Measurements from ENCODE around the gene PRKRA. TPM values are rescaled to one million over a fixed set of nuclear protein-coding genes. Genes with fewer than 3 reads are reported as not detected.

PRKRA gene
- total and polyA plus RNA-seq, 2 donors (not counting 1 experiment from before 2014, with no cell fraction given) = 27.0 to 71.9 TPM

- Mint-ChIP-seq H3K27me3 (no peaks in the 10 kb centered on the region), H3K9me3 (ENCODE audit: insufficient read depth) (no peaks in the 10 kb centered on the region), H3K4me3 (no peak overlapping the region), H3K27ac (no peak overlapping the region), H3K4me1 (no peaks in the 10 kb centered on the region)
- H3K4me2 ChIP-seq (replicated peaks; ENCODE audit: low read depth, low read length, poor library complexity, severe bottlenecking) = no peak overlapping the region
- H2AFZ ChIP-seq (ENCODE audit: insufficient read depth, low read depth, low read length, poor library complexity, severe bottlenecking) = no peak overlapping the region
- ChIA-PET POLR2A (no interaction called here), CTCF (no interaction called here)
- no peaks in the 10 kb centered on the region for H4K20me1 ChIP-seq (ENCODE audit: control insufficient read depth, insufficient read depth, low read length, poor library complexity, severe bottlenecking)
- no peaks in the 10 kb centered on the region for H3K27me3 ChIP-seq (replicated peaks in 1 of 4; ENCODE audit: control extremely low read depth in 1 of 4, control insufficient read depth in 3 of 4, insufficient read depth in 4 of 4, low read length in 3 of 4)
- H3K79me2 ChIP-seq (ENCODE audit: control insufficient read depth, insufficient read depth, low read length) = no peaks in the 10 kb centered on the region
- no peak for TF ChIP-seq EZH2 (IDR thresholded peaks at IDR 0.05; ENCODE audit: borderline replicate concordance, insufficient read depth, low read depth, low read length, poor library complexity, severe bottlenecking)
- TF ChIP-seq, protein P1, sequence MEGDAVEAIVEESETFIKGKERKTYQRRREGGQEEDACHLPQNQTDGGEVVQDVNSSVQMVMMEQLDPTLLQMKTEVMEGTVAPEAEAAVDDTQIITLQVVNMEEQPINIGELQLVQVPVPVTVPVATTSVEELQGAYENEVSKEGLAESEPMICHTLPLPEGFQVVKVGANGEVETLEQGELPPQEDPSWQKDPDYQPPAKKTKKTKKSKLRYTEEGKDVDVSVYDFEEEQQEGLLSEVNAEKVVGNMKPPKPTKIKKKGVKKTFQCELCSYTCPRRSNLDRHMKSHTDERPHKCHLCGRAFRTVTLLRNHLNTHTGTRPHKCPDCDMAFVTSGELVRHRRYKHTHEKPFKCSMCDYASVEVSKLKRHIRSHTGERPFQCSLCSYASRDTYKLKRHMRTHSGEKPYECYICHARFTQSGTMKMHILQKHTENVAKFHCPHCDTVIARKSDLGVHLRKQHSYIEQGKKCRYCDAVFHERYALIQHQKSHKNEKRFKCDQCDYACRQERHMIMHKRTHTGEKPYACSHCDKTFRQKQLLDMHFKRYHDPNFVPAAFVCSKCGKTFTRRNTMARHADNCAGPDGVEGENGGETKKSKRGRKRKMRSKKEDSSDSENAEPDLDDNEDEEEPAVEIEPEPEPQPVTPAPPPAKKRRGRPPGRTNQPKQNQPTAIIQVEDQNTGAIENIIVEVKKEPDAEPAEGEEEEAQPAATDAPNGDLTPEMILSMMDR (IDR thresholded peaks at IDR 0.05) = no peak
- H3K36me3 ChIP-seq (replicated peaks in 1 of 2; ENCODE audit: control extremely low read depth in 1 of 2, control insufficient read depth in 1 of 2, extremely low read depth in 1 of 2, insufficient read depth in 2 of 2, low read length in 1 of 2) = no peaks in the 10 kb centered on the region
- 97% methylated on average over 6 of the region's 7 CpGs for WGBS (ENCODE audit: insufficient coverage)
- no peak for ATAC-seq (ENCODE audit: low read depth)
- H3K4me1 ChIP-seq (ENCODE audit: control insufficient read depth in 2 of 2, insufficient read depth in 2 of 2, low read length in 2 of 2) = no peaks in the 10 kb centered on the region
- no peaks in the 10 kb centered on the region for H3K9me3 ChIP-seq (ENCODE audit: control extremely low read depth in 1 of 3, control insufficient read depth in 2 of 3, insufficient read depth in 1 of 3, low read length in 2 of 3)
- intact Hi-C loops (cut with micrococcal nuclease) = no loop called here
- no peak overlapping the region for H3K4me3 ChIP-seq (ENCODE audit: control extremely low read depth in 1 of 5, extremely low read depth in 1 of 5, insufficient read depth in 1 of 5, low read depth in 2 of 5, low read length in 4 of 5)
- DNase-seq = no peak
- H3K9ac ChIP-seq (ENCODE audit: low read length) = no peak overlapping the region
- no peak overlapping the region for H3K27ac ChIP-seq (ENCODE audit: low read length in 2 of 2)
These were observed 62.7 kb downstream of the PRKRA start for GRCh38 chr2:178388287-178388686.

DNA sequence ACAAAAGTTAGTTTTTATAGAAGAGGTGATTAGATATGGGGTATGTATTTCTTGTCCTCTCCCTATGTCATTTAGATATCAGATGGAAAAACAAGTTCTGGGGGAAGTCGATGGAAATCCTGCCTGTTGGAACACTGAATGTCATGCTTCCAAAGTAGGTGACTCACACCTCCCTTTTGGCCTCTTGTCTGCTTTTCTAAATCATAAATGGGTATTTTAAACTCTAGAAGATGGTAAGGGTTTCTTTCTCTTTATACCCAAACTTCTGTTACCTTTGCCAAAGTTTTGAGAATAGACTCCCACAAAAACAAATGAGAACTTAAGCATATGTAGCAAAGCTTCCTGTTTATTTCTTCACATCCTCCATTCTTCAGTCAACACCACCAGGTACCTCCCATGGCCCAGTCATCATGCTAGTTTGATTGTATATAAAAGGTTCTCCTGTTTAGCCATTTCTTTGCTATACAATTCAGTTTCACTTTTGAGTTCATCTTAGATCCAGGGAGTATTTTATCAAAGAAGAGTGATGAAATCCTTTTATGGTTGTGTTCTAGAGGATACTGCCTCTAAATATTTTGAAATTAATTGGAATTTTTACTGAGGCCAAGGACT lies 63.9 kb downstream of the PRKRA start:
- intact Hi-C loops (cut with micrococcal nuclease) = no loop called here
- no peak for ATAC-seq (ENCODE audit: low read depth)
- no peak overlapping the region for H3K9ac ChIP-seq (ENCODE audit: low read length)
- Mint-ChIP-seq H3K4me1 (no peaks in the 10 kb centered on the region), H3K27me3 (peaks cover 3% of the 10 kb centered on the region), H3K9me3 (ENCODE audit: insufficient read depth) (no peaks in the 10 kb centered on the region), H3K27ac (no peak overlapping the region), H3K4me3 (no peak overlapping the region)
- no peaks in the 10 kb centered on the region for H4K20me1 ChIP-seq (ENCODE audit: control insufficient read depth, insufficient read depth, low read length, poor library complexity, severe bottlenecking)
- no peaks in the 10 kb centered on the region for H3K36me3 ChIP-seq (replicated peaks in 1 of 2; ENCODE audit: control extremely low read depth in 1 of 2, control insufficient read depth in 1 of 2, extremely low read depth in 1 of 2, insufficient read depth in 2 of 2, low read length in 1 of 2)
- TF ChIP-seq, protein P1 (IDR thresholded peaks at IDR 0.05) = no peak
- no peak overlapping the region for H3K4me2 ChIP-seq (replicated peaks; ENCODE audit: low read depth, low read length, poor library complexity, severe bottlenecking)
- DNase-seq = no peak
- ChIA-PET POLR2A (no interaction called here), CTCF (no interaction called here)
- H2AFZ ChIP-seq (ENCODE audit: insufficient read depth, low read depth, low read length, poor library complexity, severe bottlenecking) = no peak overlapping the region
- H3K27me3 ChIP-seq (replicated peaks in 1 of 4; ENCODE audit: control extremely low read depth in 1 of 4, control insufficient read depth in 3 of 4, insufficient read depth in 4 of 4, low read length in 3 of 4) = no peaks in the 10 kb centered on the region
- no peaks in the 10 kb centered on the region for H3K9me3 ChIP-seq (ENCODE audit: control extremely low read depth in 1 of 3, control insufficient read depth in 2 of 3, insufficient read depth in 1 of 3, low read length in 2 of 3)
- no peaks in the 10 kb centered on the region for H3K79me2 ChIP-seq (ENCODE audit: control insufficient read depth, insufficient read depth, low read length)
- WGBS (ENCODE audit: insufficient coverage) = no CpG with 5 or more reads among the region's 1 CpG
- no peaks in the 10 kb centered on the region for H3K4me1 ChIP-seq (ENCODE audit: control insufficient read depth in 2 of 2, insufficient read depth in 2 of 2, low read length in 2 of 2)
- no peak overlapping the region for H3K4me3 ChIP-seq (ENCODE audit: control extremely low read depth in 1 of 5, extremely low read depth in 1 of 5, insufficient read depth in 1 of 5, low read depth in 2 of 5, low read length in 4 of 5)
- no peak overlapping the region for H3K27ac ChIP-seq (ENCODE audit: low read length in 2 of 2)

All from B cell (primary cell).